ENCODE results near the gene SLC33A1. TPM values are rescaled to one million over a fixed set of nuclear protein-coding genes. Genes with fewer than 3 reads are reported as not detected.

Gene SLC33A1
- total RNA-seq, 1 experiment from 2014 or later: 27.2 TPM

- in situ Hi-C loops (cut with HindIII; ENCODE audit: low pct_unique_long_range_greater_than_20kb, low sequenced_read_pairs): no loop called here
- no peak for TF ChIP-seq SIN3A (IDR thresholded peaks at IDR 0.05; ENCODE audit: borderline replicate concordance, insufficient read depth, low read depth, low read length)
- no peak for TF ChIP-seq TCF7L2 (IDR thresholded peaks at IDR 0.05; ENCODE audit: low read depth, low read length)
- TF ChIP-seq REST (IDR thresholded peaks at IDR 0.05; ENCODE audit: insufficient read depth in 1 of 2, low read depth in 2 of 2, low read length in 1 of 2): no peak
- TF ChIP-seq POLR2AphosphoS5 (IDR thresholded peaks at IDR 0.05; ENCODE audit: low read depth, low read length): no peak
- TF ChIP-seq CTCF (IDR thresholded peaks at IDR 0.05): no peak
- ChIA-PET POLR2A (no interaction called here), CTCF (no interaction called here)
- DNase-seq (ENCODE audit: low read depth, low spot score) (no peak), ATAC-seq (no peak)
- peaks cover 8% of the 10 kb centered on the region; the same call in 1 of the 2 replicates for H3K4me1 ChIP-seq (ENCODE audit: control insufficient read depth, insufficient read depth, low read length)
- no peaks in the 10 kb centered on the region for H3K27me3 ChIP-seq (ENCODE audit: control insufficient read depth, insufficient read depth, low read length)
- no peak overlapping the region for H3K4me3 ChIP-seq (ENCODE audit: low read depth in 2 of 2, low read length in 2 of 2)
- intact Hi-C loops (cut with micrococcal nuclease; ENCODE audit: unreplicated experiment): no loop called here
- H3K36me3 ChIP-seq (ENCODE audit: control insufficient read depth, insufficient read depth, low read length): peaks cover 2% of the 10 kb centered on the region; the same call in 1 of the 2 replicates
- BruUV-seq (replicated peaks): no TSS peak
- no peak overlapping the region for H3K27ac ChIP-seq (ENCODE audit: low read length)
- H3K9me3 ChIP-seq (ENCODE audit: control insufficient read depth, insufficient read depth, low read depth, low read length): no peaks in the 10 kb centered on the region
Observed at GRCh38 chr3:155891321-155891720, 37.1 kb upstream of the SLC33A1 start.

DNA sequence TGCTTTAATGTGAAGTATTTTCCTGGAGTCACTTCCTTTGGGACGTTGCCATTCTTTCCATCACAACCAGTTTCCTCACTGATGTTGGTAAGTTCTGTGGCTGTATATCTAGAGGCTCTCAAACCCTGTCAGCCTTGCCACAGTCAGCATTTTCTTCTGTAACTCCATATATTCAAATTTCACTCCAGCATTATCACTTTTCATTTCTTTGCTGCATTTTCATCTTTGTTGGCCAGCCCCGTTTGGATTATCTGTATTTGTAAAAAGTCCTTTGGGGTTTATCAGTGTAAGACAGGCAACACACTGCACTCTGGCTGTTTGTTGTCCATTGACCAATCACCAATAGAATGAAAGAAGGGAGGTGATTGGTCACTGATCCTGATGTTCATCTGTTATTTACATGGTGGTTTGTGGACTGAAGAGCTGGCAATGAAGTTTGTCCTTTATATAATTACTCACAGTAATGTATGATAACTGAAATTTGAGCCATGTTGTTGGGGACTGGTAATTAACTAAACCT lies 36.5 kb upstream of the SLC33A1 start:
- peaks cover 8% of the 10 kb centered on the region; the same call in 1 of the 2 replicates for H3K4me1 ChIP-seq (ENCODE audit: control insufficient read depth, insufficient read depth, low read length)
- H3K9me3 ChIP-seq (ENCODE audit: control insufficient read depth, insufficient read depth, low read depth, low read length): no peaks in the 10 kb centered on the region
- intact Hi-C loops (cut with micrococcal nuclease; ENCODE audit: unreplicated experiment) (no loop called here), in situ Hi-C loops (cut with HindIII; ENCODE audit: low pct_unique_long_range_greater_than_20kb, low sequenced_read_pairs) (no loop called here)
- ChIA-PET POLR2A (no interaction called here), CTCF (no interaction called here)
- no peak for ATAC-seq
- TF ChIP-seq REST (IDR thresholded peaks at IDR 0.05; ENCODE audit: insufficient read depth in 1 of 2, low read depth in 2 of 2, low read length in 1 of 2) (no peak), CTCF (IDR thresholded peaks at IDR 0.05) (no peak), SIN3A (IDR thresholded peaks at IDR 0.05; ENCODE audit: borderline replicate concordance, insufficient read depth, low read depth, low read length) (no peak), POLR2AphosphoS5 (IDR thresholded peaks at IDR 0.05; ENCODE audit: low read depth, low read length) (no peak), TCF7L2 (IDR thresholded peaks at IDR 0.05; ENCODE audit: low read depth, low read length) (no peak)
- no peaks in the 10 kb centered on the region for H3K27me3 ChIP-seq (ENCODE audit: control insufficient read depth, insufficient read depth, low read length)
- H3K27ac ChIP-seq (ENCODE audit: low read length): no peak overlapping the region
- no peak overlapping the region for H3K4me3 ChIP-seq (ENCODE audit: low read depth in 2 of 2, low read length in 2 of 2)
- DNase-seq (ENCODE audit: low read depth, low spot score): no peak
- BruUV-seq (replicated peaks): no TSS peak
- peaks cover 2% of the 10 kb centered on the region; the same call in 1 of the 2 replicates for H3K36me3 ChIP-seq (ENCODE audit: control insufficient read depth, insufficient read depth, low read length)
